ENCODE data around the gene FYB2. TPM values are rescaled to one million over a fixed set of nuclear protein-coding genes. Genes with fewer than 3 reads are reported as not detected.

FYB2 gene
- total RNA-seq, 1 experiment from 2014 or later = not detected

DNA sequence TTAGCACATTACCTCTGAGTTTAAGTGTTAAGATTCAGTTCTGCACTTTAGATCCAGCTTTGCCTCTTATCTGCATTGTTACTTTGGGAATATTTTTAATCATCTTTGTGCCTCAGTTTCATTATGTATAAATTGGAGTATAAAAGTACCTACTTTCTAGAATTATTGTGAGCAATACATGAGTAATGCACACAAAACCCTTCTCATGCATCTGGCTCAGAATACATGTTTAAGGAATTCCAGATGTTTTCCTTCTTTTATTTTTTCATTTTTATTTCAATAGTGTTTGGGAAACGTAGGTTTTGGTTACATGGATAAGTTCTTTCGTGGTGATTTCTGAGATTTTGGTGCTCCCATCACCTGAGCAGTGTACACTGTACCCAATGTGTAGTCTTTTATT is 49.6 kb upstream of the FYB2 start:
- BruUV-seq (replicated peaks) = no TSS peak
- Histone ChIP-seq H3K36me3 (ENCODE audit: control insufficient read depth in 1 of 2, insufficient read depth in 2 of 2, low read length in 2 of 2) (no peaks in the 10 kb centered on the region), H3K79me2 (ENCODE audit: insufficient read depth, low read length) (no peaks in the 10 kb centered on the region), H3K27ac (ENCODE audit: low read depth, low read length) (no peak overlapping the region), H3K9ac (ENCODE audit: low read length) (no peak overlapping the region), H3K4me3 (replicated peaks in 1 of 2; ENCODE audit: low read depth in 1 of 2, low read length in 2 of 2) (no peak overlapping the region), H4K20me1 (ENCODE audit: insufficient read depth) (no peaks in the 10 kb centered on the region), H3K27me3 (ENCODE audit: insufficient read depth, low read length) (peaks cover 34% of the 10 kb centered on the region), H2AFZ (ENCODE audit: low read depth, low read length, poor library complexity, severe bottlenecking) (no peak overlapping the region), H3K9me2 (ENCODE audit: insufficient read depth) (no peaks in the 10 kb centered on the region), H3K4me1 (ENCODE audit: control insufficient read depth in 1 of 2, insufficient read depth in 2 of 2, low read length in 2 of 2) (no peaks in the 10 kb centered on the region), H3K4me2 (ENCODE audit: low read length) (no peak overlapping the region), H3K9me3 (ENCODE audit: control insufficient read depth in 1 of 2, insufficient read depth in 1 of 2, low read depth in 1 of 2, low read length in 2 of 2) (no peaks in the 10 kb centered on the region)
- intact Hi-C loops (cut with micrococcal nuclease) = no loop called here
- ChIA-PET RAD21 (ENCODE audit: low non-redundant PET in 1 of 2, low total read pairs in 2 of 2, uncharacterized antibody in 2 of 2, unreplicated experiment in 2 of 2) (no interaction called here), POLR2A (no interaction called here), CTCF (no interaction called here)
- TF ChIP-seq FOSL1 (IDR thresholded peaks at IDR 0.05; ENCODE audit: low read depth) (no peak), ZNF274 (IDR thresholded peaks at IDR 0.05; ENCODE audit: low read depth, low read length) (no peak), ELF1 (IDR thresholded peaks at IDR 0.05; ENCODE audit: borderline replicate concordance, low read depth) (no peak), EZH2 (IDR thresholded peaks at IDR 0.05) (no peak), CBX3 (IDR thresholded peaks at IDR 0.05; ENCODE audit: low read depth) (no peak), SP1 (IDR thresholded peaks at IDR 0.05; ENCODE audit: low read depth) (no peak), SRF (IDR thresholded peaks at IDR 0.05; ENCODE audit: low read depth) (no peak), ZFX (IDR thresholded peaks at IDR 0.05) (no peak), EZH2phosphoT487 (IDR thresholded peaks at IDR 0.05; ENCODE audit: borderline replicate concordance) (no peak), CEBPB (IDR thresholded peaks at IDR 0.05; ENCODE audit: low read depth) (no peak)
- TF ChIP-seq, protein P1, sequence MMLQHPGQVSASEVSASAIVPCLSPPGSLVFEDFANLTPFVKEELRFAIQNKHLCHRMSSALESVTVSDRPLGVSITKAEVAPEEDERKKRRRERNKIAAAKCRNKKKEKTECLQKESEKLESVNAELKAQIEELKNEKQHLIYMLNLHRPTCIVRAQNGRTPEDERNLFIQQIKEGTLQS (IDR thresholded peaks at IDR 0.05) = no peak
- TF ChIP-seq, protein P2, sequence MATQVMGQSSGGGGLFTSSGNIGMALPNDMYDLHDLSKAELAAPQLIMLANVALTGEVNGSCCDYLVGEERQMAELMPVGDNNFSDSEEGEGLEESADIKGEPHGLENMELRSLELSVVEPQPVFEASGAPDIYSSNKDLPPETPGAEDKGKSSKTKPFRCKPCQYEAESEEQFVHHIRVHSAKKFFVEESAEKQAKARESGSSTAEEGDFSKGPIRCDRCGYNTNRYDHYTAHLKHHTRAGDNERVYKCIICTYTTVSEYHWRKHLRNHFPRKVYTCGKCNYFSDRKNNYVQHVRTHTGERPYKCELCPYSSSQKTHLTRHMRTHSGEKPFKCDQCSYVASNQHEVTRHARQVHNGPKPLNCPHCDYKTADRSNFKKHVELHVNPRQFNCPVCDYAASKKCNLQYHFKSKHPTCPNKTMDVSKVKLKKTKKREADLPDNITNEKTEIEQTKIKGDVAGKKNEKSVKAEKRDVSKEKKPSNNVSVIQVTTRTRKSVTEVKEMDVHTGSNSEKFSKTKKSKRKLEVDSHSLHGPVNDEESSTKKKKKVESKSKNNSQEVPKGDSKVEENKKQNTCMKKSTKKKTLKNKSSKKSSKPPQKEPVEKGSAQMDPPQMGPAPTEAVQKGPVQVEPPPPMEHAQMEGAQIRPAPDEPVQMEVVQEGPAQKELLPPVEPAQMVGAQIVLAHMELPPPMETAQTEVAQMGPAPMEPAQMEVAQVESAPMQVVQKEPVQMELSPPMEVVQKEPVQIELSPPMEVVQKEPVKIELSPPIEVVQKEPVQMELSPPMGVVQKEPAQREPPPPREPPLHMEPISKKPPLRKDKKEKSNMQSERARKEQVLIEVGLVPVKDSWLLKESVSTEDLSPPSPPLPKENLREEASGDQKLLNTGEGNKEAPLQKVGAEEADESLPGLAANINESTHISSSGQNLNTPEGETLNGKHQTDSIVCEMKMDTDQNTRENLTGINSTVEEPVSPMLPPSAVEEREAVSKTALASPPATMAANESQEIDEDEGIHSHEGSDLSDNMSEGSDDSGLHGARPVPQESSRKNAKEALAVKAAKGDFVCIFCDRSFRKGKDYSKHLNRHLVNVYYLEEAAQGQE (IDR thresholded peaks at IDR 0.05; ENCODE audit: low read depth) = no peak
- TF ChIP-seq, protein P3, sequence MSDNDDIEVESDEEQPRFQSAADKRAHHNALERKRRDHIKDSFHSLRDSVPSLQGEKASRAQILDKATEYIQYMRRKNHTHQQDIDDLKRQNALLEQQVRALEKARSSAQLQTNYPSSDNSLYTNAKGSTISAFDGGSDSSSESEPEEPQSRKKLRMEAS (IDR thresholded peaks at IDR 0.05) = no peak
- TF ChIP-seq, protein P4, sequence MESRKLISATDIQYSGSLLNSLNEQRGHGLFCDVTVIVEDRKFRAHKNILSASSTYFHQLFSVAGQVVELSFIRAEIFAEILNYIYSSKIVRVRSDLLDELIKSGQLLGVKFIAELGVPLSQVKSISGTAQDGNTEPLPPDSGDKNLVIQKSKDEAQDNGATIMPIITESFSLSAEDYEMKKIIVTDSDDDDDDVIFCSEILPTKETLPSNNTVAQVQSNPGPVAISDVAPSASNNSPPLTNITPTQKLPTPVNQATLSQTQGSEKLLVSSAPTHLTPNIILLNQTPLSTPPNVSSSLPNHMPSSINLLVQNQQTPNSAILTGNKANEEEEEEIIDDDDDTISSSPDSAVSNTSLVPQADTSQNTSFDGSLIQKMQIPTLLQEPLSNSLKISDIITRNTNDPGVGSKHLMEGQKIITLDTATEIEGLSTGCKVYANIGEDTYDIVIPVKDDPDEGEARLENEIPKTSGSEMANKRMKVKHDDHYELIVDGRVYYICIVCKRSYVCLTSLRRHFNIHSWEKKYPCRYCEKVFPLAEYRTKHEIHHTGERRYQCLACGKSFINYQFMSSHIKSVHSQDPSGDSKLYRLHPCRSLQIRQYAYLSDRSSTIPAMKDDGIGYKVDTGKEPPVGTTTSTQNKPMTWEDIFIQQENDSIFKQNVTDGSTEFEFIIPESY (IDR thresholded peaks at IDR 0.05; ENCODE audit: extremely low read depth, insufficient replicate concordance, low read length) = no peak
- DNase-seq (ENCODE audit: low read depth, low spot score) (no peak), ATAC-seq (no peak)
